ENCODE data around the gene APOE.
"Not testable (repeated sequence)": the region's sequence is repeated elsewhere in the genome, so short reads cannot be mapped to it uniquely, and the experiment has no call there.

The APOE gene

GRCh38 chr19:44884566-44884965, 21.0 kb upstream of the APOE start:
- no peak for DNase-seq

- no peak for DNase-seq
Observed at GRCh38 chr19:44886141-44886540, 19.5 kb upstream of the APOE start.

DNA sequence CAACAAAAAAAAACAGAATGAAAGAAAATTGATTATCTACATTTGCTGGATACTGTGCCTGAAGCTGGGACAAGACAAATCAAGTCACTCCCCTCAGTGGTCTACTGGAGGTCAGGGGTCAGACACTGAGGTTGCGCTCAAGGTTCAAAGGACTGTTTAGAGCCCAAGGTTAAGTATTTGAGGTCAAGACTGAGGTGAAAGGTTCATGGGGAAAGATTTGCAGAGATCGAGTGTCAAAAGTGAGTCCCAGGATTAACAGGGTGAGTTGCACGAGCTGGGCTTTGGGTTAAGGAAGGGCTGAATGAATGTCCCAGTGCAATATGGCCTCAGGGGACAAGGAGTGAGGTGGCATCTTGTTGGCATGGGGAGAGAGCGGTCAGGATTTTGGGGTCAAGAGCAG, 17.9 kb upstream of the APOE start:
- DNase-seq, result no peak

DNA sequence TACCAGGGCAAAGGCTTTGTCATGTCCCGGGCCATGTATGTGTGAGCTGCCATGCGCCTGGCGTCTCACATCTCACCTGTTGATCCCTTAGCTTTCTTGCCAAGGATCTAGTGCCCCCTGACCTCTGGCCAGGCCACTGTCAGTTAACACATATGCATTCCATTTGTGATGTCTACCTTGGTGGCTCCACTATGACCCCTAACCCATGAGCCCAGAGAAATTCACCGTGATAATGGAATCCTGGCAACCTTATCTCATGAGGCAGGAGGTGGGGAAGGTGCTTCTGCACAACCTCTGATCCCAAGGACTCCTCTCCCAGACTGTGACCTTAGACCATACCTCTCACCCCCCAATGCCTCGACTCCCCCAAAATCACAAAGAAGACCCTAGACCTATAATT, 17.3 kb upstream of the APOE start:
- DNase-seq, result not testable (repeated sequence)

- DNase-seq, result no peak
Observed at GRCh38 chr19:44889830-44890365, 15.7 kb upstream of the APOE start.

DNA sequence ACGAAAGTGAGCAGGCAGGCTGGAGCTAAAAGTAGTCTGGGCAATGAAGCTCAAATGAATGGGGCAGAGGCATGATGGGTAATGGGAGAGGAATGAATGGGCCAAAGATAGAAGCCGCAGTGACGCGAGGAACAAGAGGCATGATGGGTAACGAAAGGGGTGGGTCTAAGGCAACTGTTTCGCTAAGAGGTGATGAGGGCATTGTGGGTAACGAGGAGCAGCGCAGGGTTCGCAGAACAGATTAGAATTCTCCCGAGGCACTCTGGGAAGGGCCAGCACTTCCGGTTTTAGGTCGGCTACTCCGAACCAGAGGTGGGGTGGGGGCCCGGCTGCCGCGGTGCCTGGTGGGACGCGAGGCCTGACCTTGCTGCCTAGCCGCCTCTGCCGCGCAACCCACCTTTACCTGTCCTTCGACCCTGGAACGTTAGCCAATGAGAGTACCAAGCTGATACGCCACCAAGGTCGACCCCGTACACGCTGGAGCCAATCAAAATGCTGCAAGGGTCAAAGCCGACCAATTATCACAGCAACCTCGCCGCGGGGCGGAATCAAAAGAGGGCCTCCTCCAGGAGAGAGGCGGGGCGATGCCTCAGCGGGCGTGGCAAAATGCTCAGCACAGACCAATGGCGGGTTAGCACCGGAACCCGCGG, 15.1 kb upstream of the APOE start:
- peak; percentile 100 for DNase-seq

DNA sequence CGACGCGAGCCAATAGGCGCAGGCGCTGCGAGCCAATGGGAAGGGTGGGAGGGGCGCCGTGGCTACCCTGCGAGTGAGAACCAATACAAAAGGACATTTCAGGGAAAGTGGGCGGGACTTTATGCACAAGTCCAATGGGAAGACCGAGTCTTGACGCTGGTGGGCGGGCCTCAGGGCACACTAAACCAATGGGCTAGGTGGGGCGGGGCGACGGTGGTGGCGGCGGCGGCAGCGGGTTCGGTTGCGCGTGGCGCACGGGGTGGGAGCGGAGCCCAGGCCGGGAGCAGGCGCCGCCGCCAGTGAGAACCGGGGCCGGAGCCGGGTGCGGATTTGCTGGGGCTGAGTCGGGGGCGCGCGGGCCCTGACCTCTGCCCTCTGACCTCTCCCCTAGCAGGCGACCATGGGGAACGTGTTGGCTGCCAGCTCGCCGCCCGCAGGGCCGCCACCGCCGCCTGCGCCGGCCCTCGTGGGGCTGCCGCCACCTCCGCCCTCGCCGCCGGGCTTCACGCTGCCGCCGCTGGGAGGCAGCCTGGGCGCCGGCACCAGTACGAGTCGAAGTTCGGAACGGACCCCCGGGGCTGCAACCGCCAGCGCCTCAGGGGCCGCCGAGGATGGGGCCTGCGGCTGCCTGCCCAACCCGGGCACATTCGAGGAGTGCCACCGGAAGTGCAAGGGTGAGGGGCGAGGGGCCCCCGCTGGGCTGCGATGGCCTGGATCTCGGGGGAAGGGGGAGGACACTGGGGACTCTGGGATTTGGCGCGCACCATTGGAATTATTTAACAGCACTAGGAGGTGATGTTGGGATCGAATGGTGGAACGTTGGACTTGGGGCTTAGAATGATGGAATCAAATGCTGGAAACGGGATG, 14.3 kb upstream of the APOE start, which contains the start of gene TOMM40:
TSS of gene TOMM40 (plus strand) at position 239 of the 867 bp plus-strand sequence. CDS start at position 401, 162 bp downstream.
- peak; percentile 100 for DNase-seq

DNA sequence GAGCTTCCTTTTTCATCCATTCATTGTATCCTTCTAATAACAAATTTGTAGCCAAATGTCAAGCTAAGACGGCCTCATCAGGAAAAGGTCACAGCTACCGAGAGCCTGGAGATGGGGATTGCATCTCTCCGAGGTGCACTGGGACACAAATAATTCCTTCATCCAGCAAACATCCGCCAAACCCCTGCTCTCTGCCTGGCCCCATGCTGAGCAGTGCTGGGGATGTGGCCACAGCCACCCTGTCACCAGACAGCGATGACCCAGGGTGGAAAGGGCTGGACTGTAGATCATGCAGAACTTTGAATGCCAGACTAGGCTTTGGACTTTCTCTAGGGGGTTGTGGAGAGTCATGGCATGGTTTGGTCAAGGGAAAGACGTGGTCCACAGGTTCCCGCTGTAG, 12.7 kb upstream of the APOE start:
- no peak for DNase-seq

- no peak for DNase-seq
Observed at GRCh38 chr19:44893332-44894051, 12.1 kb upstream of the APOE start.

DNA sequence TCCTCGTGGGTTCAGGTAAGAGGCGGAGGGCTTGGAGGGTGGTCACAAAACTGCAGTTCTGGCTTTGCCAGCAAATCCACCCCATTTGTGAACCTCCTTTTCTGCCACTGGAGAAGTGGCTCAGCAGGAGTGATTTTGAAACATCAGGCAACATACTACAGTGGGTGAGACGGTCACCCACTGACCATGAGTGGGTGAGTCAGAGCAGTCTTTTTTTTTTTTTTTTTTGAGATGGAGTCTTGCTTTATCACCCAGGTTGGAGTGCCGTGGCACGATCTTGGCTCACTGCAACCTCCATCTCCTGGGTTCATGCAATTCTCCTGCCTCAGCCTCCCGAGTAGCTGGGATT, 11.6 kb upstream of the APOE start:
- DNase-seq, result no peak

- DNase-seq, result no peak
Observed at GRCh38 chr19:44894946-44895345, 10.7 kb upstream of the APOE start.

DNA sequence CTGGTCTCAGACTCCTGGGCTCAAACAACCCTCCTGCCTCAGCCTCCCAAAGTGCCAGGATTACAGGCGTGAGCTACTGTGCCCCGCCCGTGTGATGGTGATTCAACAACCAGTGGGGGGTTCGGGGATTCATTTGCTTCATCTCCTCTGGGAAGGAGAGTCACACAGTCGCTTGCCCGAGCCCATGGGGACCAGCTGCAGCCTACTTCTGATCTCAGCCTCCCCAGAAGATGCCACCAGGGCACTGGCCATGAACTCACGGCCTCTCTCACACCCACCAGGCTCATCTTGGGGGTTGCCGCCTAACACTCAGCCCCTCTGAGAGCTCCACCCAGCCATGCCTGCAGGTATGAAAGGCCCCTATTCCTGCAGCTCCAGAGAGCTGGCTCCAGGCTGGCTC, 7.8 kb upstream of the APOE start:
- DNase-seq, result no peak

GRCh38 chr19:44900328-44901244, 5.0 kb upstream of the APOE start:
- DNase-seq, result no peak

GRCh38 chr19:44903216-44903601, 2.4 kb upstream of the APOE start:
- DNase-seq, result no peak

DNA sequence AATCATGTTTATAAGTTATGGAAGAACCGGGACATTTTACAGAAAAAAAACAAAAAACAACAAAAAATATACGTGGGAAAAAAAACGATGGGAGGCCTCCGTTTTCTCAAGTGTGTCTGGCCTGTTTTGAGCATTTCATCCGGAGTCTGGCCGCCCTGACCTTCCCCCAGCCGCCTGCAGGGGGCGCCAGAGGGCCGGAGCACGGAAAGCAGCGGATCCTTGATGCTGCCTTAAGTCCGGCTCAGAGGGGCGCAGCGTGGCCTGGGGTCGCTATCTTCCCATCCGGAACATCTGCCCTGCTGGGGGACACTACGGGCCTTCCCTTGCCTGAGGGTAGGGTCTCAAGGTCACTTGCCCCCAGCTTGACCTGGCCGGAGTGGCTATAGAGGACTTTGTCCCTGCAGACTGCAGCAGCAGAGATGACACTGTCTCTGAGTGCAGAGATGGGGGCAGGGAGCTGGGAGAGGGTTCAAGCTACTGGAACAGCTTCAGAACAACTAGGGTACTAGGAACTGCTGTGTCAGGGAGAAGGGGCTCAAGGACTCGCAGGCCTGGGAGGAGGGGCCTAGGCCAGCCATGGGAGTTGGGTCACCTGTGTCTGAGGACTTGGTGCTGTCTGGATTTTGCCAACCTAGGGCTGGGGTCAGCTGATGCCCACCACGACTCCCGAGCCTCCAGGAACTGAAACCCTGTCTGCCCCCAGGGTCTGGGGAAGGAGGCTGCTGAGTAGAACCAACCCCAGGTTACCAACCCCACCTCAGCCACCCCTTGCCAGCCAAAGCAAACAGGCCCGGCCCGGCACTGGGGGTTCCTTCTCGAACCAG, 1.8 kb upstream of the APOE start:
- DNase-seq, result peak; percentile 40

GRCh38 chr19:44904426-44904994, 1.1 kb upstream of the APOE start:
- no peak for DNase-seq

GRCh38 chr19:44907613-44908012, 2.0 kb downstream of the APOE start:
- no peak for DNase-seq

DNA sequence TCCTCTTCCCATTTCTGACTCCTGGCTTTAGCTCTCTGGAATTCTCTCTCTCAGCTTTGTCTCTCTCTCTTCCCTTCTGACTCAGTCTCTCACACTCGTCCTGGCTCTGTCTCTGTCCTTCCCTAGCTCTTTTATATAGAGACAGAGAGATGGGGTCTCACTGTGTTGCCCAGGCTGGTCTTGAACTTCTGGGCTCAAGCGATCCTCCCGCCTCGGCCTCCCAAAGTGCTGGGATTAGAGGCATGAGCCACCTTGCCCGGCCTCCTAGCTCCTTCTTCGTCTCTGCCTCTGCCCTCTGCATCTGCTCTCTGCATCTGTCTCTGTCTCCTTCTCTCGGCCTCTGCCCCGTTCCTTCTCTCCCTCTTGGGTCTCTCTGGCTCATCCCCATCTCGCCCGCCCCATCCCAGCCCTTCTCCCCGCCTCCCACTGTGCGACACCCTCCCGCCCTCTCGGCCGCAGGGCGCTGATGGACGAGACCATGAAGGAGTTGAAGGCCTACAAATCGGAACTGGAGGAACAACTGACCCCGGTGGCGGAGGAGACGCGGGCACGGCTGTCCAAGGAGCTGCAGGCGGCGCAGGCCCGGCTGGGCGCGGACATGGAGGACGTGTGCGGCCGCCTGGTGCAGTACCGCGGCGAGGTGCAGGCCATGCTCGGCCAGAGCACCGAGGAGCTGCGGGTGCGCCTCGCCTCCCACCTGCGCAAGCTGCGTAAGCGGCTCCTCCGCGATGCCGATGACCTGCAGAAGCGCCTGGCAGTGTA, 2.7 kb downstream of the APOE start:
- no peak for DNase-seq

DNA sequence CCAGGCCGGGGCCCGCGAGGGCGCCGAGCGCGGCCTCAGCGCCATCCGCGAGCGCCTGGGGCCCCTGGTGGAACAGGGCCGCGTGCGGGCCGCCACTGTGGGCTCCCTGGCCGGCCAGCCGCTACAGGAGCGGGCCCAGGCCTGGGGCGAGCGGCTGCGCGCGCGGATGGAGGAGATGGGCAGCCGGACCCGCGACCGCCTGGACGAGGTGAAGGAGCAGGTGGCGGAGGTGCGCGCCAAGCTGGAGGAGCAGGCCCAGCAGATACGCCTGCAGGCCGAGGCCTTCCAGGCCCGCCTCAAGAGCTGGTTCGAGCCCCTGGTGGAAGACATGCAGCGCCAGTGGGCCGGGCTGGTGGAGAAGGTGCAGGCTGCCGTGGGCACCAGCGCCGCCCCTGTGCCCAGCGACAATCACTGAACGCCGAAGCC, 3.3 kb downstream of the APOE start:
- no peak for DNase-seq

DNA sequence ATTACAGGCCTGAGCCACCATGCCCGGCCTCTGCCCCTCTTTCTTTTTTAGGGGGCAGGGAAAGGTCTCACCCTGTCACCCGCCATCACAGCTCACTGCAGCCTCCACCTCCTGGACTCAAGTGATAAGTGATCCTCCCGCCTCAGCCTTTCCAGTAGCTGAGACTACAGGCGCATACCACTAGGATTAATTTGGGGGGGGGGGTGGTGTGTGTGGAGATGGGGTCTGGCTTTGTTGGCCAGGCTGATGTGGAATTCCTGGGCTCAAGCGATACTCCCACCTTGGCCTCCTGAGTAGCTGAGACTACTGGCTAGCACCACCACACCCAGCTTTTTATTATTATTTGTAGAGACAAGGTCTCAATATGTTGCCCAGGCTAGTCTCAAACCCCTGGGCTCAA, 4.2 kb downstream of the APOE start:
- DNase-seq, result no peak
